ENCODE results near the gene NTPCR. TPM values are rescaled to one million over a fixed set of nuclear protein-coding genes. Genes with fewer than 3 reads are reported as not detected.

NTPCR gene
- total and polyA plus RNA-seq, 8 donors = 10.0 to 40.6 (median 20.4) TPM

DNA sequence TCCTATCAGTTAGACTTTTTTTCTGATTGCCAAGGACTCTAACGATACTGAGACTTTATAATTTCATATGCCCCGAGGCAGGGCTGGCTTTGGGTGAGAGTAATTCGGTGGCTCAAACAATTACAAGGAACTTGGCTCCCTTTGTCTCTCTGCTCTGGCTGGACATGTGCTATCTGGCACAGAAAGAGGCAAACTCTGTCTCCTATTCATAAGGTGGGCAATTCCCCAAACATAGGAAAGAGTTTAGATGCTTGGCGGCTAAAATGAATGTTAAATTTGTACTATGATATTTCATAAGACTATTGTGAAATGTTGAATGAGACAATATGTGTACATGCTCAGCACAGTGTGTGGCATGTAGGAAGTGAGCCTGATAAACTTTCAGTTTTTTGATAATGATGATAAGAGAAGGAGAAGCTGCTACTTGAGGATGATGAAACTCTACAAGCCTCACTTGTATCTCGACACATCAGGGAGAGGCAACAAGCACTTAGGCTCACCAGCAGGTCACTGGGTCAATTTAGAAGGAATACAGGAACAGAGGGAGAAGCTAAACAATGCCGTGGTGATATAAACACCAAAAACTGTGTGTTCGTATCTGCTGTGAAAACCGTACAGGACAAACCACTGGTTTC, 12.6 kb upstream of the NTPCR start:
- TF ChIP-seq CTCF (IDR thresholded peaks at IDR 0.05) = no peak
- WGBS, 2 donors = 53 to 67% methylated on average over 8 of the region's 8 CpGs
- Histone ChIP-seq H3K4me3 (no peak overlapping the region), H3K9me3 (no peaks in the 10 kb centered on the region), H3K4me1 (no peaks in the 10 kb centered on the region), H3K36me3 (no peaks in the 10 kb centered on the region), H3K27ac (no peak overlapping the region), H3K27me3 (no peaks in the 10 kb centered on the region)
- ATAC-seq = no peak
- no peak for FAIRE-seq
- DNase-seq = no peak
- intact Hi-C loops (cut with DNase I) = no loop called here

- H3K4me1 ChIP-seq = no peaks in the 10 kb centered on the region
- H3K9me3 ChIP-seq = no peaks in the 10 kb centered on the region
- TF ChIP-seq CTCF (IDR thresholded peaks at IDR 0.05) = no peak
- intact Hi-C loops (cut with DNase I) = no loop called here
- H3K4me3 ChIP-seq = no peak overlapping the region
- no peak for DNase-seq
- H3K27ac ChIP-seq = no peak overlapping the region
- 91% methylated on average over 11 of the region's 11 CpGs for WGBS, 2 donors
- no peaks in the 10 kb centered on the region for H3K36me3 ChIP-seq
- no peaks in the 10 kb centered on the region for H3K27me3 ChIP-seq
- FAIRE-seq = no peak
- ATAC-seq = no peak
Measured at GRCh38 chr1:232938926-232939325, 11.5 kb upstream of the NTPCR start.

- H3K27ac ChIP-seq = no peak overlapping the region
- ATAC-seq (no peak), DNase-seq (no peak), FAIRE-seq (no peak)
- H3K9me3 ChIP-seq = no peaks in the 10 kb centered on the region
- H3K4me3 ChIP-seq = no peak overlapping the region
- no peak for TF ChIP-seq CTCF (IDR thresholded peaks at IDR 0.05)
- 70% methylated on average over 2 of the region's 2 CpGs for WGBS, 2 donors
- no peaks in the 10 kb centered on the region for H3K4me1 ChIP-seq
- no peaks in the 10 kb centered on the region for H3K36me3 ChIP-seq
- intact Hi-C loops (cut with DNase I) = no loop called here
- no peaks in the 10 kb centered on the region for H3K27me3 ChIP-seq
Measured at GRCh38 chr1:232939748-232940147, 10.7 kb upstream of the NTPCR start.

GRCh38 chr1:232940262-232940661, 10.1 kb upstream of the NTPCR start:
- Histone ChIP-seq H3K4me1 (no peaks in the 10 kb centered on the region), H3K27me3 (no peaks in the 10 kb centered on the region), H3K36me3 (no peaks in the 10 kb centered on the region), H3K4me3 (no peak overlapping the region), H3K9me3 (no peaks in the 10 kb centered on the region), H3K27ac (no peak overlapping the region)
- ATAC-seq (no peak), DNase-seq (no peak), FAIRE-seq (no peak)
- no peak for TF ChIP-seq CTCF (IDR thresholded peaks at IDR 0.05)
- 38 to 49% methylated on average over 1 of the region's 1 CpG for WGBS, 2 donors
- intact Hi-C loops (cut with DNase I) = no loop called here

DNA sequence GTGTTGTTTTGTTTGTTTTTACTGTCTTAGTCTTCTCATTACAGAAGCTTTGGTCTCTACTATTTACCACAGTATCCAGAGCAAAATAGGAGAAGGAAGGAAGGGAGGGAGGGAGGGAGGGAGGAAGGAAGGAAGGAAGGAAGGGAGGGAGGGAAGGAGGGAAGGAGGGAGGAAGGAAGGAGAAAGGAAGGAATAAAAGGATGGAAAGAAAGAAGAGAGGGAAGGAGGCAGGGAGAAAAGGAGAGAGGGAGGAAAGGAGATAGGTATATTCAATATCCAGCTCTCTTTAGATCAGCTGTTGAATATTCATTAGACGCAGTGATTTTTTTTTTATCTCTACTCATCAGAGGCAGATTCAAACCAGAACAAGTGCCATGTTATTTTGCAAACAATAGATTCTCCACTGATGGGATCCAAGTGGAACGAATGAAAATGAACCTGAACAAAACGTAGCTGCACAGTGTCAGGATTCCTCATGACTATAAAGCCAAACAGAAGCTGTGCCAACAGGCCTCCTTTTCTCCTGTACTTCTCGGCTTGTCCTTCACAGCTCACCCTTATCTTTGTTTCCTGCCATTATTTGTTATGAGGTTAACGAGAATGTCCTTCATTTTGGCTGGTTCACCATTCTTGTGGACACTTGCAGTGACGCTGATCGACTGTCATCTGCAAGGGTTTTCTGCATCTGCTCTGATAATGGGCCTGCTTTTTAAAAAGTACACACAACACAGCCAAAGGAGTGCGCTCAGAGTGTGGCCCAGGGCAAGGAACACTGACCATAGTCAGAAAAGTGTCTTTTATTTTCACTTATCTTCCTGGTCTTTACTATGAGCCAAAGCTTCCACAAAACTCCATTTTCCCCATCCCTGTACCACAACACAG, 7.8 kb upstream of the NTPCR start:
- Histone ChIP-seq H3K9me3 (no peaks in the 10 kb centered on the region), H3K27me3 (no peaks in the 10 kb centered on the region), H3K4me1 (no peaks in the 10 kb centered on the region), H3K36me3 (no peaks in the 10 kb centered on the region), H3K27ac (no peak overlapping the region), H3K4me3 (no peak overlapping the region)
- WGBS, 2 donors = 54 to 57% methylated on average over 8 of the region's 8 CpGs
- ATAC-seq (no peak), FAIRE-seq (no peak), DNase-seq (no peak)
- intact Hi-C loops (cut with DNase I) = no loop called here
- TF ChIP-seq CTCF (IDR thresholded peaks at IDR 0.05) = no peak

Data from pancreas (tissue), 10 donors.